HG02970 (cell line): ENCODE data around the gene CTAGE6.
"Not testable (repeated sequence)": the region's sequence is repeated elsewhere in the genome, so short reads cannot be mapped to it uniquely, and the experiment has no call there.

ENCODE experiments used
- ATAC-seq: cut with Tn5 transposase; IDR thresholded peaks from one replicate; pipeline ENCODE4 v1.9.1; 2021; ENCODE audit warnings: mild to moderate bottlenecking, moderate library complexity, moderate number of reproducible peaks; ENCODE audit not compliant: unreplicated experiment, low FRiP score

The CTAGE6 gene, protein sequence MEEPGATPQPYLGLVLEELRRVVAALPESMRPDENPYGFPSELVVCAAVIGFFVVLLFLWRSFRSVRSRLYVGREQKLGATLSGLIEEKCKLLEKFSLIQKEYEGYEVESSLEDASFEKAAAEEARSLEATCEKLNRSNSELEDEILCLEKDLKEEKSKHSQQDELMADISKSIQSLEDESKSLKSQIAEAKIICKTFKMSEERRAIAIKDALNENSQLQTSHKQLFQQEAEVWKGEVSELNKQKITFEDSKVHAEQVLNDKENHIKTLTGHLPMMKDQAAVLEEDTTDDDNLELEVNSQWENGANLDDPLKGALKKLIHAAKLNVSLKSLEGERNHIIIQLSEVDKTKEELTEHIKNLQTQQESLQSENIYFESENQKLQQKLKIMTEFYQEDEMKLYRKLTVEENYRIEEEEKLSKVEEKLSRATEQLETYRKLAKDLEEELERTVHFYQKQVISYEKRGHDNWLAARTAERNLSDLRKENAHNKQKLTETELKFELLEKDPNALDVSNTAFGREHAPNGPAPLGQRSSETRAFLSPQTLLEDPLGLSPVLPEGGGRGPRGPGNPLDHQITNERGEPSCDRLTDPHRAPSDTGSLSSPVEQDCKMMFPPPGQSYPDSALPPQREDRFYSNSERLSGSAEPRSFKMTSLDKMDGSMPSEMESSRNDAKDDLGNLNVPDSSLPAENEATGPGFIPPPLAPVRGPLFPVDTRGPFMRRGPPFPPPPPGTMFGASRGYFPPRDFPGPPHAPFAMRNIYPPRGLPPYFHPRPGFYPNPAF

DNA sequence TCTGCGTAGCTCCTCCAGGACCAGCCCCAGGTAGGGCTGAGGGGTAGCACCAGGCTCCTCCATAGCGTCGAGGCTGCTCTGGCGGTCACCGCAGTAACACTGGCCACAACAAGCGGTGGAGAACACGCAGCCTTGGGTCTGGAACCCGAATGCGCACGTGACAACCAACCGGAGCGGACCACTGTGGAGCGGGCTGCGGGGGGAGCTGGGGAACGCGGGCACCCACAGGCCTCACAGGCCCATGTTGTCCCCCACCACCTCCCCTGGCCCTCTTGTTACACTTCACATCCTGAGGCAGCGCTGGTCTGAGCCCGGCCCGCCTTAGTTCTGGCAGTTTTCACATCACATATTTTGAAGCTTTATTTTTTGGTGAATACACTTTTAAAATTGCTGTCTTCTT lies at the start of gene CTAGE6:
Gene CTAGE6, minus strand, starts transcription at position 101 of the 400 bp plus-strand sequence. Its CDS starts 38 bp downstream, at position 63.
- ATAC-seq: not testable (repeated sequence)

DNA sequence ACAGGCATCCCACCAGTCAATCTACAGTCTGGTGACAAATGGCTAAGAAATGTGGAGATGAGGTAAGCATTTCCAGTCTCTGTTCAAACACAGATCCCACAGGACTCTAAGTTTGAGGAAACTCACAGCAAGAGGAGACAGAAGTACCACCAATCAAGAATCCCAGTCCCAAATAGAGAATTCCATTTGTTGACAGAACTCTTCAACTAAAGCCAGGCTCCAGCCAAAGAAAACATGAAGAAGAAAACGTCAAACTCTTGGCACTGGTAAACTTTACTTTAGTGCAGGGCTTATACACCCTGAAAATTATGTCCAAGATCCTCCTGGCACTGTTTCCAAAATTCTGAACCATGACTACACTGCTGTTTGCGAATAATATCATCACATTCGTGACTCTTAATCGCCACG lies 49.2 kb upstream of the CTAGE6 start:
- not testable (repeated sequence) for ATAC-seq

GRCh38 chr7:143797896-143798290 lies 40.4 kb upstream of the CTAGE6 start:
- ATAC-seq: not testable (repeated sequence)

- not testable (repeated sequence) for ATAC-seq
Observed at GRCh38 chr7:143797119-143797895, 39.8 kb upstream of the CTAGE6 start.

- ATAC-seq: not testable (repeated sequence)
Observed at GRCh38 chr7:143795653-143796052, 38.2 kb upstream of the CTAGE6 start.

DNA sequence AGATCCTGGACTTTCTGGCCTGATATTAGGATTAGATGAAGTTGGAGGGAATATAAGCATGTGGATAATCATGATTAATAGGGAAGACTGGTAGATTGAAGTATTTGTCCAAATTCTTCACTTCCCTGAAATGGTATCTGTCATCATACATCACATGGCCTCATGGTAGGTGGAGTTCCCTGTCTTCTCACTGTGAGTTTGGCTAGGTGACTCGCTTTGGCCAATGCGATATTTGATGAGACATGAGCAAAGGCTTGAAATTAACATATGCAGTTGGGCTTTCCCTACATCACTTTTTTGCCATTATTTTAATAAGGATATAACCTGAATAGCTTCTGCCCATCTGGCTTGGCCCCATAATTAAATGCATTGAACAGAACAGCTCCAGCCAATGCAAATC lies 35.1 kb upstream of the CTAGE6 start:
- not testable (repeated sequence) for ATAC-seq

DNA sequence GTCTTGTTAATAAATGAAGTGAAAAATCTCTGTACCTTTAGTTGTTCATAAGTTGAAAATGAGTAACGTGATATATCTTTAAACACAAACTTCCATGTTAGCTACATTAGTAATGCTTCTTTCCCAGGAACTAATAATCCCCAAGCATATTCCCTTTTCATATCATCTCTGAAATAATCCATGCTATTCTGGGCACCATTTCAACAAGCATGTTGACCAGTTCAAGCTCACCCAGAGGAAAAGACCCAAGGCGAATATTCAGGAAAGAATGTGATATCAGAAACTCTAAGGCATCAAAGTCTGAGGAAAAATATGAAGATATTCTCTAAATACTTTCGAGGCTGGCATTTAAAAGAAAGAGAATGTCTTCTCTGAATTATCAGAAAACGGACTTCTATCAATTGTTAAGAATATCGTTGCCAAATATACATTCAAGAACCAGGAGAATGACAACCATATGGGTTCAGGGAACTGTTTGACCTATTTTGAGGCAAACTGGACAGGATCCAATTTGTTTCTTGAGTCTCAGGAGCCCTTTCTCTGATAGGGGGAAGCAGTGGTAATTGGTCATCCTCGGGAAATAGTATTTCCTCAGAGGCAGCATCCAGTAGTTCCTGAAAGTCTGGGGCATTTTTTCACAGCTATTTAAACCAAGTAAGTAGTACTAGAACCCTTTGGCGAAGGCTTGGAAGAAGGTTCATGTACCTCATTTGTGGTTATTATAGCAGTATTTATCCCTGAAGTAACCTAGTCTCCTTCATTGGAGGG lies 28.1 kb upstream of the CTAGE6 start:
- not testable (repeated sequence) for ATAC-seq

- not testable (repeated sequence) for ATAC-seq
Observed at GRCh38 chr7:143779591-143779990, 22.1 kb upstream of the CTAGE6 start.

GRCh38 chr7:143772738-143773468 lies 15.4 kb upstream of the CTAGE6 start:
- not testable (repeated sequence) for ATAC-seq

DNA sequence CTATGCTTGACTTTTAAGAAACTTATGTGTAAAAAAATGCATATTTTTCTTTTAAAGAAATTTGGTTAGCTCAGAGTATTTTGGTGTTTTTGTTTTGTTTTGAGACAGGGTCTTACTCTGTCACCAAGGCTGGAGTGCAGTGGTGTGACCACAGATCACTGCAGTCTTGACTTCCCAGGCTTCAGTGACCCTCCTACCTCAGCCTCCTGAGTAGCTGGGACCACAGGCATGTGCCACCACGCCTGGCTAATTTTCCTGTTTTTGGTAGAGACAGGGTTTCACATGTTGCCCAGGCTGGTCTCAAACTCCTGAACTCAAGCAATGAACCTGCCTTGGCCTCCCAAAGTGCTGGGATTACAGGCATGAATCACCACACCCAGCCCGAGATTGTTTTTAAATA lies 10.0 kb upstream of the CTAGE6 start:
- ATAC-seq: not testable (repeated sequence)

- not testable (repeated sequence) for ATAC-seq
Observed at GRCh38 chr7:143765678-143766077, 8.2 kb upstream of the CTAGE6 start.

- ATAC-seq: not testable (repeated sequence)
Observed at GRCh38 chr7:143763065-143763464, 5.6 kb upstream of the CTAGE6 start.

DNA sequence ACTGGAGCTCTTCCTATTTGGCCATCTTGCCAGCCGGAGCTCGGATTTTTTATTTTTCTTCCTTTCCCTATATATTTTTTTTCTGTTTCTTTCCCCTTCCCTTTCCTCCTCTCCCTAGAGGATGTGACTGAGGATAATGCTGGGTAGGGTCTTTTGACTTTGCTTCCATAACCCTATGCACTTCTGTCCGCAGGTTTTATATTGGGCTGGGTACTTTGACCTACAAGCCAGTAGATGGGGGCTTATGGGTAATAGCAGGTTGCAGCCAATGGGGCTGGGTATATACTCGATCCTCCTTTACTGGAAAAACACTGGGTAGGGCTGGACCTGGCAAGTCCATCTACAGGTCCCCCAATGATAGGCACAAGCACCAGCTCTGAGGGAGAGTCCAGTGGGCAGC lies 12.2 kb downstream of the CTAGE6 start:
- not testable (repeated sequence) for ATAC-seq

GRCh38 chr7:143737037-143737819 lies 20.3 kb downstream of the CTAGE6 start:
- peak; percentile 59 for ATAC-seq

GRCh38 chr7:143735962-143736361 lies 21.5 kb downstream of the CTAGE6 start:
- no peak for ATAC-seq

DNA sequence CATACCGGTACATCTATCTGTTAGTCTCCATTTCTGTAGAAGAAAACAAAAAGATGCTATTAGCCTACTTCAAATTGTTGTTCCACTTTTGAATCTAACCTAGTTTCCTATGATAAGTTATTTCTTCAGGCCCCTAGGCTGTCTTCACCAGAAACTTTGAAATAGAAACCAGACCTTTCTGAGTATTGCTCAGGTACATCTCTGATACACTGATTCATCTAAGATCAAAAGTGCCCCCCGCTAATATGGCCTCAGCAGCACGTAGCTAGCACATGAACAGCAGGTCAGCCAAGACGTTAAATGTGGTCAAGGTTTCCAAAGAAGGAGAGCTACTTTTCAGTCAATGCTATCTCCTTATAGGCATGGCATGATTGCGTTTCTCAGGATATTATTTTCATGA lies 23.6 kb downstream of the CTAGE6 start:
- ATAC-seq: no peak

DNA sequence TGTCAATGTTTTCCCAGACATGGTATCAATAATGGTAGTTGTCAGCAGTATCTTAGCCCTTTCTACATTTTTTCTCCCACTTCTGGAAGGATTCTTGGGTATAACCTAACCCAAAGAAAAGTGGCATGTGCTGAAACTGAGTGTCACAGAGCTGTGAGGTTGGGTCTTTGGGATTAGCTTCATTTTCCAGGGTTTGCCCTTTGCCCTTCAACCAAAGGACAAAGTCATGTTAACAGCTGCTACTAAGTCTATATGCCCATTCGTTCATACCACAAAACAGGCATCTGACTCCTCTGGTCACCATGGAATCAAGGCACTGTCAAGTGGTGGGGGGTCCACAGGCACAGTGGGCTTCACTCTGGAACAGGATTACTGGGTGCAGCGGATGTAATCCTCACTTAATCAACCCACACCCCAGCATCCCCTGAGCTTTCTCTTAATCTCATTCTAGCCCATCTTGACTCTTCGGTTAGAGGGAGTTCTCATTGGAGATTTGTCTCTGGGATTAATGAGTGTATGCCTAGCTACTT lies 29.1 kb downstream of the CTAGE6 start:
- no peak for ATAC-seq

GRCh38 chr7:143727561-143727960 lies 29.9 kb downstream of the CTAGE6 start:
- ATAC-seq: peak; percentile 54
